ELR (cell line): ENCODE measurements around the gene YIPF7.

Experiments used
- DNase-seq: peaks from one replicate; pipeline ENCODE4 v3.0.0-alpha.2; 2015; ENCODE audit warnings: low read depth

The YIPF7 gene

DNA sequence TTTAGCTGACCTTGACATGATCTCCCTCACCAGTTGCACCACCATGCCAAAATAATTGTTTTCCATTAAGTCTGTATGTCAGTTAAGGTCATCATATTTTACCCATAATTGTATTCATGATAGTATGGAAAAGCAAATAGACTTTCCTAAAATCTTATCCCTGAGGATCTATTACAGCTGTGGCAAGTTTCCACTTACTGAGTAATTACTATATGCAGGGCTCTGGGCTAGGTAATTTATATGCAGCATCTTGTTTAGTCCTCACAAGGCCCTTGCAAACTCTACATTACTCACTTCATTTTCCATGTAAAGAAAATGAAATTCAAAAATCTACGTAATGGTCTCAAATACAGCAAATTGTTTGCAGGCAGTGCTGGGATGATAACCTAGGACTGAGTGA is 34.8 kb downstream of the YIPF7 start:
- no peak for DNase-seq

GRCh38 chr4:44583393-44583792 is 68.0 kb downstream of the YIPF7 start:
- DNase-seq, result no peak

GRCh38 chr4:44580231-44580630 is 71.2 kb downstream of the YIPF7 start:
- no peak for DNase-seq

DNA sequence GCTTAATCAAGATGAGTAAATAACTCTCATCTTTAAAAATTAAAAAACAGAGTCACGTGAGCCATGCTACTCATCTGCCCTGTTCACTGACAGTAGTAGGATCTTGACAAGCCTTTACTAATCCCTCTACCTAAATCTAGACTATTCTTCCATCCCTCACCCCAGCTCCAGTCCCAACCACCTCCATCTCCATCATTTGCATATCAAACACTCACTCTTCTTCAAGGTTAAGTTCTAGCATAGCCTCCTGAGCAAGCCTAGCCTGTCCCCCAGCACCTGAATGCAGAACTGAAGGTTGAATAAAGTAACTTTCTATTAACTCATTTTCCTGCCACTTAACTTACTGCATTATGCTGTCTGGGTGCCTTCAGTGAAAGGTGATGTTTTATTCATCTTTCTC is 72.5 kb downstream of the YIPF7 start:
- no peak for DNase-seq
